IMR-90 (cell line): ENCODE data around the gene AGK. TPM values are rescaled to one million over a fixed set of nuclear protein-coding genes. Genes with fewer than 3 reads are reported as not detected.

ENCODE experiments used
- ATAC-seq: fragments of 200-7000 bp; cut with Tn5 transposase; 2 replicates; pipeline ENCODE4 v1.9.1; 2020; ENCODE audit warnings: low read depth, mild to moderate bottlenecking, moderate library complexity
- BruUV-seq: library from RNA; stranded (reverse); fragments of 400-500 nt; replicated peaks from 2 replicates; lab custom pipeline; 2021; lab: Mats Ljungman, UMichigan
- CTCF ChIA-PET: fragments of 300-600 bp; formaldehyde crosslinking; extraction: SDS; loops from one replicate; lab custom pipeline; 2021; ENCODE audit warnings: antibody characterized with exemption; lab: Yijun Ruan, JAX
- POLR2A ChIA-PET: fragments of 300-600 bp; sonication (Branson Sonifier 250); formaldehyde crosslinking; loops from one replicate; lab custom pipeline; 2022; ENCODE audit warnings: antibody characterized with exemption; ENCODE audit not compliant: unreplicated experiment; lab: Charles Lee
- DNase-seq: peaks from one replicate; pipeline ENCODE4 v3.0.0; 2013
- H2AFZ ChIP-seq: replicated peaks from 2 replicates; pipeline ENCODE3; 2013; ENCODE audit warnings: low read length, mild to moderate bottlenecking; ENCODE audit not compliant: poor library complexity
- H2AK5ac ChIP-seq: 2 replicates; pipeline ENCODE4 v1.6.1; 2013; ENCODE audit warnings: low read depth, low read length, inconsistent platforms
- H2AK9ac ChIP-seq: replicated peaks from 2 replicates; pipeline ENCODE3; 2013; ENCODE audit warnings: mild to moderate bottlenecking, low read depth, low read length, moderate library complexity; ENCODE audit not compliant: poor library complexity
- H2BK120ac ChIP-seq: 2 replicates; pipeline ENCODE4 v1.6.1; 2013; ENCODE audit warnings: low read depth, low read length, inconsistent platforms
- H2BK15ac ChIP-seq: 3 replicates; pipeline ENCODE4 v1.6.1; 2013; ENCODE audit warnings: low read depth, low read length, inconsistent platforms
- H2BK20ac ChIP-seq: 2 replicates; pipeline ENCODE4 v1.6.1; 2013; ENCODE audit warnings: low read depth, mild to moderate bottlenecking, inconsistent platforms, low read length, moderate library complexity
- H2BK5ac ChIP-seq: 2 replicates; pipeline ENCODE4 v1.6.1; 2013; ENCODE audit warnings: mild to moderate bottlenecking, low read depth, low read length, inconsistent platforms; ENCODE audit not compliant: poor library complexity, severe bottlenecking
- H3K14ac ChIP-seq: replicated peaks from 2 replicates; pipeline ENCODE4 v1.6.1; 2013; ENCODE audit warnings: low read depth, low read length, inconsistent platforms
- H3K18ac ChIP-seq: 2 replicates; pipeline ENCODE4 v1.6.1; 2013; ENCODE audit warnings: low read depth, low read length, control low read depth
- H3K23ac ChIP-seq: 2 replicates; pipeline ENCODE4 v1.6.1; 2013; ENCODE audit warnings: low read depth, low read length, inconsistent platforms
- H3K27ac ChIP-seq: 2 replicates; pipeline ENCODE4 v1.5.1; 2013; ENCODE audit warnings: mild to moderate bottlenecking, control low read depth, low read length; ENCODE audit not compliant: insufficient read depth
- H3K27me3 ChIP-seq: 2 replicates; pipeline ENCODE4 v1.6.1; 2013; ENCODE audit warnings: low read length; ENCODE audit not compliant: control insufficient read depth, insufficient read depth
- H3K36me3 ChIP-seq: 2 replicates; pipeline ENCODE4 v1.6.1; 2013; ENCODE audit warnings: low read length, mixed read lengths; ENCODE audit not compliant: control insufficient read depth, insufficient read depth
- H3K4ac ChIP-seq: 2 replicates; pipeline ENCODE4 v1.6.1; 2013; ENCODE audit warnings: low read depth, low read length, inconsistent platforms
- H3K4me1 ChIP-seq: 2 replicates; pipeline ENCODE4 v1.6.1; 2013; ENCODE audit warnings: low read length, mixed read lengths; ENCODE audit not compliant: control insufficient read depth, insufficient read depth
- H3K4me2 ChIP-seq: 2 replicates; pipeline ENCODE4 v1.6.1; 2013; ENCODE audit warnings: low read depth, mild to moderate bottlenecking, control low read depth, low read length, moderate library complexity
- H3K4me3 ChIP-seq: 2 replicates; pipeline ENCODE4 v1.5.1; 2013; ENCODE audit warnings: low read depth, mild to moderate bottlenecking, control low read depth, low read length, moderate library complexity; ENCODE audit not compliant: insufficient read depth
- H3K56ac ChIP-seq: 2 replicates; pipeline ENCODE4 v1.6.1; 2013; ENCODE audit warnings: low read length, inconsistent platforms; ENCODE audit not compliant: insufficient read depth; ENCODE audit errors: extremely low read depth
- H3K79me1 ChIP-seq, 2 experiments: 2 replicates each; pipeline ENCODE4 v1.6.1; 2013; ENCODE audit warnings: low read length in 2 of 2, inconsistent platforms in 1 of 2, low read depth in 1 of 2
- H3K9ac ChIP-seq: 2 replicates; pipeline ENCODE4 v1.6.1; 2013; ENCODE audit warnings: low read depth, low read length, control low read depth
- H3K9me1 ChIP-seq: 2 replicates; pipeline ENCODE4 v1.6.1; 2013; ENCODE audit warnings: low read length, inconsistent platforms; ENCODE audit not compliant: insufficient read depth
- H3K9me3 ChIP-seq: 2 replicates; pipeline ENCODE4 v1.6.1; 2013; ENCODE audit warnings: low read length; ENCODE audit not compliant: control insufficient read depth, insufficient read depth
- H4K20me1 ChIP-seq: 2 replicates; pipeline ENCODE4 v1.6.1; 2013; ENCODE audit warnings: low read length, inconsistent platforms; ENCODE audit not compliant: insufficient read depth
- H4K5ac ChIP-seq: 2 replicates; pipeline ENCODE4 v1.6.1; 2013; ENCODE audit warnings: mild to moderate bottlenecking, low read depth, low read length, control low read depth
- H4K8ac ChIP-seq, 2 experiments: 2 replicates each; pipeline ENCODE4 v1.6.1; 2013; ENCODE audit warnings: low read depth in 2 of 2, low read length in 2 of 2, control low read depth in 1 of 2, inconsistent platforms in 1 of 2
- H4K91ac ChIP-seq: 2 replicates; pipeline ENCODE4 v1.6.1; 2013; ENCODE audit warnings: low read depth, low read length, inconsistent platforms; ENCODE audit not compliant: insufficient read depth
- BHLHE40 ChIP-seq: fragments of 150-350 bp; IDR thresholded peaks from 2 replicates; pipeline ENCODE4 v1.6.1; 2016; ENCODE audit warnings: mild to moderate bottlenecking, low read depth, low read length
- CEBPB ChIP-seq: IDR thresholded peaks from 2 replicates; pipeline ENCODE4 v1.6.1; 2012; ENCODE audit warnings: low read depth, low read length, improper control_type of control experiment
- CHD1 ChIP-seq: IDR thresholded peaks from 2 replicates; pipeline ENCODE4 v1.6.1; 2012; ENCODE audit warnings: low read depth, low read length, improper control_type of control experiment
- CTCF ChIP-seq: conservative IDR thresholded peaks from 2 replicates; pipeline ENCODE4 v1.5.1; 2012; ENCODE audit warnings: mild to moderate bottlenecking, low read depth, low read length, improper control_type of control experiment
- FOS ChIP-seq: fragments of 150-350 bp; IDR thresholded peaks from 2 replicates; pipeline ENCODE4 v1.6.1; 2016; ENCODE audit warnings: low read depth, low read length
- MAFK ChIP-seq: IDR thresholded peaks from 2 replicates; pipeline ENCODE4 v1.6.1; 2012; ENCODE audit warnings: low read depth, low read length, improper control_type of control experiment
- MAZ ChIP-seq: IDR thresholded peaks from 2 replicates; pipeline ENCODE4 v1.6.1; 2012; ENCODE audit warnings: low read depth, mild to moderate bottlenecking, low read length, improper control_type of control experiment, moderate library complexity, borderline replicate concordance
- MXI1 ChIP-seq: IDR thresholded peaks from 2 replicates; pipeline ENCODE4 v1.6.1; 2012; ENCODE audit warnings: low read depth, mild to moderate bottlenecking, low read length, moderate library complexity, borderline replicate concordance
- NFE2L2 ChIP-seq: fragments of 150-350 bp; IDR thresholded peaks from 2 replicates; pipeline ENCODE4 v1.6.1; 2016; ENCODE audit warnings: low read depth, mild to moderate bottlenecking, low read length
- POLR2A ChIP-seq: IDR thresholded peaks from 2 replicates; pipeline ENCODE4 v1.6.1; 2012; ENCODE audit warnings: mild to moderate bottlenecking, low read depth, low read length
- RAD21 ChIP-seq: IDR thresholded peaks from 2 replicates; pipeline ENCODE4 v1.6.1; 2012; ENCODE audit warnings: low read length, improper control_type of control experiment
- RCOR1 ChIP-seq: IDR thresholded peaks from 2 replicates; pipeline ENCODE4 v1.6.1; 2012; ENCODE audit warnings: mild to moderate bottlenecking, low read length, improper control_type of control experiment; ENCODE audit not compliant: insufficient replicate concordance
- RFX5 ChIP-seq: IDR thresholded peaks from 2 replicates; pipeline ENCODE4 v1.8.0; 2012; ENCODE audit warnings: low read depth, mild to moderate bottlenecking, low read length, moderate library complexity
- SMC3 ChIP-seq: fragments of 150-350 bp; IDR thresholded peaks from 2 replicates; pipeline ENCODE4 v1.6.1; 2016; ENCODE audit warnings: low read depth, mild to moderate bottlenecking, antibody characterized with exemption, low read length, moderate library complexity
- WGBS, 2 experiments: methylation state at CpG; one replicate each; pipeline versions ENCODE4 v1.1.5 to v1.1.7; 2013; ENCODE audit warnings: missing lambda C conversion rate in 2 of 2; ENCODE audit not compliant: insufficient read length in 1 of 2; ENCODE audit errors: extremely low coverage in 2 of 2; 5-methylcytosine and 5-hydroxymethylcytosine counted together
- dilution Hi-C: fragments of 300-500 bp; cut with HindIII; formaldehyde crosslinking; loops from one replicate; pipeline ENCODE4 v1.14.3; 2018; ENCODE audit warnings: low sequenced_read_pairs; ENCODE audit not compliant: unreplicated experiment
- in situ Hi-C: fragments of 300-500 bp; cut with MboI; formaldehyde crosslinking; loops from 3 replicates; pipeline ENCODE4 v1.14.3; 2019; ENCODE audit warnings: low sequenced_read_pairs, inconsistent platforms, mixed read lengths
- intact Hi-C: fragments of 100-400 bp; cut with micrococcal nuclease; formaldehyde crosslinking; loops from 2 replicates; pipeline ENCODE4 v1.10.0; 2022
- polyA plus RNA-seq, 3 experiments: library from polyadenylated mRNA; depleted of rRNA; stranded (reverse); fragments of >200 nt; gene quantifications; 2 replicates each; pipeline ENCODE4 v1.2.3, GENCODE V29; 2012; ENCODE audit warnings: low replicate concordance in 1 of 3
- total RNA-seq: library from RNA; depleted of rRNA; stranded (reverse); fragments of >200 nt; gene quantifications from 2 replicates; pipeline ENCODE4 v1.2.3, GENCODE V29; 2012
- TF ChIP-seq, protein P1 (sequence below): fragments of 150-350 bp; IDR thresholded peaks from 2 replicates; pipeline ENCODE4 v1.6.1; 2017; ENCODE audit warnings: mild to moderate bottlenecking, antibody characterized with exemption, low read length, low read depth
- TF ChIP-seq, protein P2 (sequence below): fragments of 150-350 bp; IDR thresholded peaks from 2 replicates; pipeline ENCODE4 v1.6.1; 2016; ENCODE audit warnings: low read depth, mild to moderate bottlenecking, low read length, moderate library complexity, borderline replicate concordance

The AGK gene
- total and polyA plus RNA-seq, 2 of the 4 experiments (the other 2 are of a cell fraction) = 35.5 to 37.3 TPM

DNA sequence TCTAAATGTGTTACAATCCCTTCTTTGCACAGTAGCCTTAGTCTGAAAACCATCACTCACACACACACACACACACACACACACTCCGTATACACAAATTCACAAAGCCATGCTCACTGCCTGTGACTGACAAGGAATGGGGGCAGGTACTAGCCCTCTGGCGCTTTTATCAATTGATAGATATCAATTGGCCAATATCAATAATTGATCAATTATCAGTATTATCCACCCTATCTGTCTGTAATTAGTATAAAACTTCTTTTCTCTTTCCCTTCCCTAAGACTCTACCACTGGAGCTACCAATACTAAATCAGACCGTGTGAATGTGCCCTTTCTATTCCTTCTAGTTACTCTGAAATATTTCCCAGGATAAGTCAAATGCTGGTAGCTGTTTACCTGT is 148.7 kb downstream of the AGK start:
- no peak overlapping the region for H3K23ac ChIP-seq
- in situ Hi-C loops (no loop called here), intact Hi-C loops (no loop called here), dilution Hi-C loops (no loop called here)
- H4K20me1 ChIP-seq = no peaks in the 10 kb centered on the region; the same call in 1 of the 2 replicates
- no peak overlapping the region for H4K8ac ChIP-seq
- no peak overlapping the region for H2AFZ ChIP-seq
- no peak overlapping the region for H2BK5ac ChIP-seq
- peaks cover 1% of the 10 kb centered on the region; the same call in 1 of the 2 replicates for H3K4me1 ChIP-seq
- no peak overlapping the region for H3K4me3 ChIP-seq
- no peaks in the 10 kb centered on the region for H3K9me1 ChIP-seq
- no peak overlapping the region for H2AK5ac ChIP-seq
- H3K56ac ChIP-seq = no peak overlapping the region
- no peak overlapping the region for H4K91ac ChIP-seq
- no peak overlapping the region for H4K5ac ChIP-seq
- TF ChIP-seq MAZ (no peak), BHLHE40 (no peak), RAD21 (no peak), CHD1 (no peak), RFX5 (no peak), FOS (no peak), POLR2A (no peak), NFE2L2 (no peak), MAFK (no peak), CEBPB (no peak), RCOR1 (no peak), SMC3 (no peak), MXI1 (no peak), CTCF (no peak)
- TF ChIP-seq, protein P1, sequence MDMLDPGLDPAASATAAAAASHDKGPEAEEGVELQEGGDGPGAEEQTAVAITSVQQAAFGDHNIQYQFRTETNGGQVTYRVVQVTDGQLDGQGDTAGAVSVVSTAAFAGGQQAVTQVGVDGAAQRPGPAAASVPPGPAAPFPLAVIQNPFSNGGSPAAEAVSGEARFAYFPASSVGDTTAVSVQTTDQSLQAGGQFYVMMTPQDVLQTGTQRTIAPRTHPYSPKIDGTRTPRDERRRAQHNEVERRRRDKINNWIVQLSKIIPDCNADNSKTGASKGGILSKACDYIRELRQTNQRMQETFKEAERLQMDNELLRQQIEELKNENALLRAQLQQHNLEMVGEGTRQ = no peak
- TF ChIP-seq, protein P2, sequence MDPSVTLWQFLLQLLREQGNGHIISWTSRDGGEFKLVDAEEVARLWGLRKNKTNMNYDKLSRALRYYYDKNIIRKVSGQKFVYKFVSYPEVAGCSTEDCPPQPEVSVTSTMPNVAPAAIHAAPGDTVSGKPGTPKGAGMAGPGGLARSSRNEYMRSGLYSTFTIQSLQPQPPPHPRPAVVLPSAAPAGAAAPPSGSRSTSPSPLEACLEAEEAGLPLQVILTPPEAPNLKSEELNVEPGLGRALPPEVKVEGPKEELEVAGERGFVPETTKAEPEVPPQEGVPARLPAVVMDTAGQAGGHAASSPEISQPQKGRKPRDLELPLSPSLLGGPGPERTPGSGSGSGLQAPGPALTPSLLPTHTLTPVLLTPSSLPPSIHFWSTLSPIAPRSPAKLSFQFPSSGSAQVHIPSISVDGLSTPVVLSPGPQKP = no peak
- H2BK120ac ChIP-seq = no peak overlapping the region
- H2BK15ac ChIP-seq = no peak overlapping the region
- ChIA-PET POLR2A (no interaction called here), CTCF (no interaction called here)
- no peaks in the 10 kb centered on the region for H3K9me3 ChIP-seq
- ATAC-seq = no peak
- no peaks in the 10 kb centered on the region for H3K36me3 ChIP-seq
- WGBS, 2 experiments = no CpG with 5 or more reads among the region's 3 CpGs
- H3K79me1 ChIP-seq = peaks cover 8 to 11% of the 10 kb centered on the region in 2 experiments; a peak in 2 of 4 replicates
- H3K18ac ChIP-seq = no peak overlapping the region
- no peak overlapping the region for H3K14ac ChIP-seq
- no peak overlapping the region for H3K4me2 ChIP-seq
- H2BK20ac ChIP-seq = no peak overlapping the region
- H3K9ac ChIP-seq = no peak overlapping the region
- no peak overlapping the region for H3K27ac ChIP-seq
- H3K4ac ChIP-seq = no peak overlapping the region
- H2AK9ac ChIP-seq = no peak overlapping the region
- no TSS peak for BruUV-seq
- DNase-seq = no peak
- H3K27me3 ChIP-seq = peaks cover 3% of the 10 kb centered on the region; the same call in 1 of the 2 replicates
